Parathyroid adenoma (tissue), 2 donors: ENCODE results near the gene GRK2.

Experiments
- H2AFZ ChIP-seq: fragments of 300-600 bp; sonication (generic); one replicate; pipeline ENCODE4 v1.7.0; 2017; ENCODE audit warnings: antibody characterized with exemption, mild to moderate bottlenecking
- H3K27ac ChIP-seq: fragments of 300-600 bp; sonication (generic); one replicate; pipeline ENCODE4 v1.7.0; 2017
- H3K27me3 ChIP-seq: fragments of 300-600 bp; sonication (generic); one replicate; pipeline ENCODE4 v1.7.0; 2017; ENCODE audit warnings: low read length; ENCODE audit not compliant: control insufficient read depth, insufficient read depth
- H3K36me3 ChIP-seq: fragments of 300-600 bp; sonication (generic); one replicate; pipeline ENCODE4 v1.7.0; 2017; ENCODE audit warnings: low read length; ENCODE audit not compliant: control insufficient read depth, insufficient read depth
- H3K4me1 ChIP-seq: fragments of 300-600 bp; sonication (generic); one replicate; pipeline ENCODE4 v1.7.0; 2017; ENCODE audit warnings: control low read depth
- H3K4me2 ChIP-seq: fragments of 300-600 bp; sonication (generic); one replicate; pipeline ENCODE4 v1.7.0; 2017; ENCODE audit warnings: low read length
- H3K4me3 ChIP-seq: fragments of 300-600 bp; sonication (generic); one replicate; pipeline ENCODE4 v1.7.0; 2017; ENCODE audit warnings: low read depth, low read length
- H3K79me2 ChIP-seq: fragments of 300-600 bp; sonication (generic); one replicate; pipeline ENCODE4 v1.7.0; 2017; ENCODE audit warnings: control low read depth
- H3K9ac ChIP-seq: fragments of 300-600 bp; sonication (generic); one replicate; pipeline ENCODE4 v1.7.0; 2017; ENCODE audit warnings: mild to moderate bottlenecking
- H3K9me3 ChIP-seq: fragments of 300-600 bp; sonication (generic); one replicate; pipeline ENCODE4 v1.7.0; 2017; ENCODE audit warnings: low read length; ENCODE audit not compliant: control insufficient read depth
- TF ChIP-seq, protein P1 (sequence below): fragments of 300-600 bp; sonication (generic); IDR thresholded peaks from one replicate; pipeline ENCODE4 v1.7.0; 2017; ENCODE audit warnings: antibody characterized with exemption, mild to moderate bottlenecking
- donor health status: primary hyperparathyroidism.

GRK2 gene

DNA sequence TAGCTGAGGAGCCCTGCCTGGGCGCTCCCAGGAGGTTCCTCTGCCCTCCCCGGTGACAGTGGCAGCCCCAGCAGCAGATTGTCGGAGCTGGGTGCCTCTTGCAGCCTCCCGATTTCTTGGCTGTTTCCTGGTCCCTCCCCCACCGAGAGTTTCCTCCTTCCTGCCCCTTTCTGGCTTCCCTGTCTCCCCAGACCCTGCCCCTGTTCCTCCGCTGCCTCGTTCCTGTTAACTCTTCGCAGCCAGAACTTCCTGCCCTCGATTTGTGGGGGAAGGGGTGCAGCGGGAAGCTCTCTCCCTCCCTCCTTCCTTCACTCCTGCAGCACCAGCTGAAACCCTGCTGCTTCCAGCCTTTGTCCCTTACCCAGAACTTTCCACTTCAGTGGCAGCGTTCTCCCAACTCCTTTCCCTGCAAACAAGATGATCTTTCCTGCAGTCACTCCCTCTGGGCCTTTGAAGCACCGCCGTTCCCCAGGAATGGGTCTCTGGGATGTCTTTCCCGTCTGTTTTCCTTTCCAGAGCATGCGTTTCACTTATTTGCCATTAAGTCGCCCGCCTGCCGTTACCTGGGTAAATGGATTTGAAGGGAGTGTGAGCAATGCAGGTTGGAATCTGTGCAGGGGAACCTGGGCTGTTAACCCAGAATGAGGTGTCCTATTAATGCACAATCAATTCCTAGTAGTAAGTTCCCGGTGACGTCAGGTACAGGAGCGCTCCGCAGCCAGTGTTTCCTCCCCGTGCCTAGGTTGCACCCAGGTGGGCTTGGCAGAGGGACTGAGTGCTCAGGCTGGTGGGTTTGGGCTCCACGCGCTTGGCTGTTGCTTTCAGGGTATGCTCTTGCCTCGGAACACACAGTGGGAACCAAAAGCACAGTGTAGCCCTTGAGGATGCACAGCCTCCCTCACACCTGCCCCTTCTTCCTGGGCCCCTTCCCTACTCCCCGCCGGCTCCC is 4.3 kb downstream of the GRK2 start:
- no peaks in the 10 kb centered on the region for H3K36me3 ChIP-seq

DNA sequence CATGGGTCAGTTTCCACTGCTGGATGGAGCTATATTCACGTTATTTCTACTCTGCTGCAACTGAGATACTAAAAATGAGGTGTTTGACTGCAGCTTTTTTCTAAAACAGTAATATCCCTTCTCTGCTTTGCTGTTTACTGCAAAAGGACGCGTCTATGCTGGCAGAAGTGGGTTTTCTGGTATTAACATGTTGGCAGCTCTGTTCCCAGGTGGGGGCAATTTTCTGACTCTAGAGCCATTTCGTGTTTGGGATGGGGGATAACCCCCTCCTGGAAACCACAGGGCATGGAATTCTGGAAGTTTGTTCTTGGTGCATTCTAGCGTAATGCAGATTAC is 4.9 kb downstream of the GRK2 start:
- TF ChIP-seq, protein P1, sequence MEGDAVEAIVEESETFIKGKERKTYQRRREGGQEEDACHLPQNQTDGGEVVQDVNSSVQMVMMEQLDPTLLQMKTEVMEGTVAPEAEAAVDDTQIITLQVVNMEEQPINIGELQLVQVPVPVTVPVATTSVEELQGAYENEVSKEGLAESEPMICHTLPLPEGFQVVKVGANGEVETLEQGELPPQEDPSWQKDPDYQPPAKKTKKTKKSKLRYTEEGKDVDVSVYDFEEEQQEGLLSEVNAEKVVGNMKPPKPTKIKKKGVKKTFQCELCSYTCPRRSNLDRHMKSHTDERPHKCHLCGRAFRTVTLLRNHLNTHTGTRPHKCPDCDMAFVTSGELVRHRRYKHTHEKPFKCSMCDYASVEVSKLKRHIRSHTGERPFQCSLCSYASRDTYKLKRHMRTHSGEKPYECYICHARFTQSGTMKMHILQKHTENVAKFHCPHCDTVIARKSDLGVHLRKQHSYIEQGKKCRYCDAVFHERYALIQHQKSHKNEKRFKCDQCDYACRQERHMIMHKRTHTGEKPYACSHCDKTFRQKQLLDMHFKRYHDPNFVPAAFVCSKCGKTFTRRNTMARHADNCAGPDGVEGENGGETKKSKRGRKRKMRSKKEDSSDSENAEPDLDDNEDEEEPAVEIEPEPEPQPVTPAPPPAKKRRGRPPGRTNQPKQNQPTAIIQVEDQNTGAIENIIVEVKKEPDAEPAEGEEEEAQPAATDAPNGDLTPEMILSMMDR, result no peak
- Histone ChIP-seq H3K36me3 (no peaks in the 10 kb centered on the region), H3K4me2 (no peak overlapping the region), H3K4me3 (no peak overlapping the region), H3K9ac (no peak overlapping the region), H3K27ac (no peak overlapping the region), H3K4me1 (no peaks in the 10 kb centered on the region), H3K9me3 (no peaks in the 10 kb centered on the region), H2AFZ (no peak overlapping the region), H3K79me2 (peaks cover 20% of the 10 kb centered on the region), H3K27me3 (no peaks in the 10 kb centered on the region)

More for the DNA sequence above, 4.3 kb downstream of the GRK2 start:
- no peak overlapping the region for H3K9ac ChIP-seq
- peaks cover 24% of the 10 kb centered on the region for H3K79me2 ChIP-seq
- TF ChIP-seq, protein P1, result no peak
- no peaks in the 10 kb centered on the region for H3K4me1 ChIP-seq
- no peak overlapping the region for H3K4me3 ChIP-seq
- H3K9me3 ChIP-seq, result no peaks in the 10 kb centered on the region
- no peaks in the 10 kb centered on the region for H3K27me3 ChIP-seq
- H3K27ac ChIP-seq, result no peak overlapping the region
- H3K4me2 ChIP-seq, result peak overlapping the region; percentile 44
- no peak overlapping the region for H2AFZ ChIP-seq

DNA sequence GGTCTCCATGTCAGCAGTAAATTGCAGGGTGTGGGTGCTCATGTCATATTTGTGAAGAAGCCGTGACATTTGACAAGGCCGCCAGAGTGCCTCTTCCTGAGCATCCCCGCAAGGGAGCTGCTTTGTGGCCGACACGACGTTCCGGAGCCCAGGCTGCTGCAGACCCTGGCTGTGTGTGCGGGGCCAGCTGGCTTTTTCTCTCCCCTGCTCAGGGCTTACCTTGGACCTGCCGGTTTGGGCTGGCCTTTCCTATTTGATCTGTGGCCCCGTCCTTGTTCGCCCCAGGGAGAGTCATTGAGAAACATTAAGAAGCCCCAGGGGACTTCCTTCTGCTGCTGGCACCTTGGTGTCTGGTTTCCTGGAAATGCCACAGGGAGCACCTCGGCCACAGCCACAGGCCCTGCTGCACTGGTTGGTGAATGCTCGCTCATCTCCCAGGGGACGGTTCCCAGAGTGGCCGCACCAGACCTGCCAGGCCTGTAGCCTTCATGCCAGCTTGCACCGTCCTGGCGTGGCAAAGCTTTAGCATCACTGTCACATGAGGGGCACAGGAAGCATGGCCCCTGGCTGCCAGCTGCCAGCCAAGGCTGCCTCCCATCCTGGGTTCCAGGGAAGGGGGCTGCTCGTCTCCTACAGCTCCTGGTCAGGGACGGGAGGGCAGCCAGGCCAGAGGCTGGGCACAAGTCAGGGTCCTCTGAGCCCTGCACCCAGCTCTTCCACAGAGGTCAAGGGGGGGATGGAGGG is 5.4 kb downstream of the GRK2 start:
- Histone ChIP-seq H3K27me3 (no peaks in the 10 kb centered on the region), H3K9me3 (no peaks in the 10 kb centered on the region), H3K4me3 (no peak overlapping the region), H3K27ac (no peak overlapping the region), H3K36me3 (no peaks in the 10 kb centered on the region), H2AFZ (no peak overlapping the region), H3K4me1 (no peaks in the 10 kb centered on the region), H3K9ac (no peak overlapping the region), H3K4me2 (no peak overlapping the region), H3K79me2 (peaks cover 20% of the 10 kb centered on the region)
- TF ChIP-seq, protein P1, result no peak

DNA sequence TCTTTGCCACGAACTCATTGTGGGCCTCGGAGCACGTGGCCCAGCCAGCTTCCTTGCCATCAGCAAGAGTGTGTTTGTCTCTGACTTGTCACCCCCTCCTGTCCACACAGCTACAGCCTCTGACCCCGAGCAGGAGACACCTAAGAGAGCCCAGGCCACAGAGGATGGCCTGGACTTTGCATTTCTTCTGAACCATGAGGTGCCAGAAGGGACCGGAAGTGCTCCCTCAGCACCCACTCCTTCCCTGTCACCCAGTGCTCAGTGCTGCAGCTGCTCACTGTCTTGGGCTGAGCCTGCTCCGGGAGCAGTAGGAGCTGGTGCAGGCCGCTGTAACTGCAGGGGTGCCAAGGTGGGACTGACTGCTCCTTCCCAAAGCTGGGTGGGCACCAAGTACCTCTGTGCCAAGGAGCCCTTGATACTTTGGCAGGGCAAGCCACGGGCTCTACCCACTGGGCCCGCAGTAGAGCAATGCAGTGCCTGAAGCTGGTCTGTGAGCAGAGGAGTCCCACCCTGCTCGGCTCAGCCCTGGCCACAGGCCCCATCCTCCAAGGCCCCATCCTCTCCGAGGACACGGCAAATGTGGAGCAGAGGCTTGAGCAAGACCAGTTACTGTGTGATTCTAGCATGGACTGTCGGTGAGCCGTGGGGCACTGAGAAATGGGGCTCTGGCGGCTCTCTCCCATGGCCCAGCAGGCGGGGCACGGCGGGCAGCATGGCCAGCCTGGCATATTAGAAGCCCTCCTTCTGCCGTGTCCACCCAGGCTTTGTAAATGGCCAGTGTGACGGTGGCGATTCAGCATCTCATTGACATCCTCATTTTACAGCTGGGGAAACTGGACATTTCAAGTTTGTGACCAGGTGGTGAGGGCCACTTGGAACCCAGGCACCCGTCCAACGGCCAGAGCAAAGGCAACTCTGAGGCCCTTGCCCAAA is 6.3 kb downstream of the GRK2 start:
- H3K79me2 ChIP-seq, result peaks cover 17% of the 10 kb centered on the region
- H3K4me3 ChIP-seq, result no peak overlapping the region
- TF ChIP-seq, protein P1, result no peak
- H2AFZ ChIP-seq, result no peak overlapping the region
- H3K4me2 ChIP-seq, result no peak overlapping the region
- H3K27me3 ChIP-seq, result no peaks in the 10 kb centered on the region
- H3K9me3 ChIP-seq, result no peaks in the 10 kb centered on the region
- H3K36me3 ChIP-seq, result no peaks in the 10 kb centered on the region
- H3K27ac ChIP-seq, result no peak overlapping the region
- H3K9ac ChIP-seq, result no peak overlapping the region
- H3K4me1 ChIP-seq, result no peaks in the 10 kb centered on the region
